Esophagus muscularis mucosa (tissue), 4 donors: Measurements from ENCODE around the gene UGT1A10. TPM values are rescaled to one million over a fixed set of nuclear protein-coding genes. Genes with fewer than 3 reads are reported as not detected.

Experiments
- DNase-seq: peaks from one replicate; pipeline ENCODE4 v3.0.0-alpha.2; 2017; ENCODE audit errors: extremely low spot score
- H3K27ac ChIP-seq, 4 donors: fragments of 200-600 bp; sonication (generic); replicated peaks in 1 of 4; 1 replicate in 3 of 4; 2 replicates in 1 of 4; pipeline ENCODE4 v1.5.1; 2016 to 2019; ENCODE audit warnings: mild to moderate bottlenecking in 1 of 4
- H3K27me3 ChIP-seq, 4 donors: fragments of 200-600 bp; sonication (generic); one replicate each; pipeline versions ENCODE4 v1.5.1 to v1.6.0; 2016 to 2019
- H3K36me3 ChIP-seq, 4 donors: fragments of 200-600 bp; sonication (generic); one replicate each; pipeline ENCODE4 v1.5.1; 2016 to 2019
- H3K4me1 ChIP-seq, 4 donors: fragments of 200-600 bp; sonication (generic); one replicate each; pipeline ENCODE4 v1.5.1; 2016 to 2019
- H3K4me3 ChIP-seq, 4 donors: fragments of 200-600 bp; sonication (generic); 1 replicate in 2 of 4; 2 replicates in 2 of 4; pipeline ENCODE4 v1.5.1; 2016 to 2019; ENCODE audit warnings: mild to moderate bottlenecking in 4 of 4, moderate library complexity in 1 of 4
- H3K9me3 ChIP-seq, 4 donors: fragments of 200-600 bp; sonication (generic); 1 replicate in 3 of 4; 2 replicates in 1 of 4; pipeline ENCODE4 v1.5.1; 2016 to 2019
- EP300 ChIP-seq: sonication (generic); formaldehyde crosslinking; IDR thresholded peaks from one replicate; pipeline ENCODE4 v1.6.1; 2017; ENCODE audit warnings: antibody characterized with exemption
- POLR2A ChIP-seq: fragments of 450-650 bp; IDR thresholded peaks from one replicate; pipeline ENCODE4 v1.6.1; 2017; ENCODE audit warnings: antibody characterized with exemption, moderate library complexity, mild to moderate bottlenecking, low read depth
- POLR2AphosphoS5 ChIP-seq, 2 donors: sonication (generic); formaldehyde crosslinking; IDR thresholded peaks; one replicate each; pipeline ENCODE4 v1.6.1; 2017; ENCODE audit warnings: antibody characterized with exemption in 2 of 2
- WGBS: methylation state at CpG from one replicate; pipeline ENCODE4 v1.1.5; 2018; 5-methylcytosine and 5-hydroxymethylcytosine counted together
- intact Hi-C: fragments of 100-400 bp; cut with DNase I; formaldehyde crosslinking; loops from one replicate; pipeline ENCODE4 v1.15.1; 2023
- total RNA-seq, 4 donors: library from RNA; depleted of rRNA; stranded (reverse); fragments of >200 nt; gene quantifications; one replicate each; pipeline versions ENCODE4 v1.1.0 to v1.2.1, GENCODE V29; 2016
- TF ChIP-seq, protein P1 (sequence below), 3 experiments: fragments of 200-600 bp in 2 of 3; fragments of 450-650 bp in 1 of 3; sonication (generic) in 2 of 3; IDR thresholded peaks; one replicate each; pipeline ENCODE4 v1.5.1; 2017 to 2019; ENCODE audit warnings: antibody characterized with exemption in 3 of 3, mild to moderate bottlenecking in 2 of 3, moderate library complexity in 1 of 3

The UGT1A10 gene
- total RNA-seq, 4 donors from 2014 or later: not detected

- Histone ChIP-seq H3K27ac (no peak overlapping the region), H3K27me3 (no peaks in the 10 kb centered on the region), H3K36me3 (no peaks in the 10 kb centered on the region), H3K4me1 (no peaks in the 10 kb centered on the region), H3K9me3 (no peaks in the 10 kb centered on the region), H3K4me3 (no peak overlapping the region)
- TF ChIP-seq, protein P1, sequence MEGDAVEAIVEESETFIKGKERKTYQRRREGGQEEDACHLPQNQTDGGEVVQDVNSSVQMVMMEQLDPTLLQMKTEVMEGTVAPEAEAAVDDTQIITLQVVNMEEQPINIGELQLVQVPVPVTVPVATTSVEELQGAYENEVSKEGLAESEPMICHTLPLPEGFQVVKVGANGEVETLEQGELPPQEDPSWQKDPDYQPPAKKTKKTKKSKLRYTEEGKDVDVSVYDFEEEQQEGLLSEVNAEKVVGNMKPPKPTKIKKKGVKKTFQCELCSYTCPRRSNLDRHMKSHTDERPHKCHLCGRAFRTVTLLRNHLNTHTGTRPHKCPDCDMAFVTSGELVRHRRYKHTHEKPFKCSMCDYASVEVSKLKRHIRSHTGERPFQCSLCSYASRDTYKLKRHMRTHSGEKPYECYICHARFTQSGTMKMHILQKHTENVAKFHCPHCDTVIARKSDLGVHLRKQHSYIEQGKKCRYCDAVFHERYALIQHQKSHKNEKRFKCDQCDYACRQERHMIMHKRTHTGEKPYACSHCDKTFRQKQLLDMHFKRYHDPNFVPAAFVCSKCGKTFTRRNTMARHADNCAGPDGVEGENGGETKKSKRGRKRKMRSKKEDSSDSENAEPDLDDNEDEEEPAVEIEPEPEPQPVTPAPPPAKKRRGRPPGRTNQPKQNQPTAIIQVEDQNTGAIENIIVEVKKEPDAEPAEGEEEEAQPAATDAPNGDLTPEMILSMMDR (IDR thresholded peaks at IDR 0.05): no peak
- TF ChIP-seq POLR2A: no peak
- no peak for TF ChIP-seq EP300
- TF ChIP-seq POLR2AphosphoS5 (IDR thresholded peaks at IDR 0.05): no peak
- WGBS: 56% methylated on average over 7 of the region's 7 CpGs
- intact Hi-C loops: no loop called here
- DNase-seq: no peak
These were observed 162.9 kb downstream of the UGT1A10 start for GRCh38 chr2:233799087-233799665.

- H3K27ac ChIP-seq: no peak overlapping the region
- no peaks in the 10 kb centered on the region for H3K36me3 ChIP-seq
- H3K4me1 ChIP-seq: no peaks in the 10 kb centered on the region
- WGBS: 48% methylated on average over 5 of the region's 5 CpGs
- DNase-seq: no peak
- intact Hi-C loops: no loop called here
- H3K27me3 ChIP-seq: no peaks in the 10 kb centered on the region
- TF ChIP-seq, protein P1 (IDR thresholded peaks at IDR 0.05): no peak
- TF ChIP-seq EP300 (no peak), POLR2AphosphoS5 (IDR thresholded peaks at IDR 0.05) (no peak), POLR2A (no peak)
- no peak overlapping the region for H3K4me3 ChIP-seq
- no peaks in the 10 kb centered on the region for H3K9me3 ChIP-seq
These were observed 163.5 kb downstream of the UGT1A10 start for GRCh38 chr2:233799716-233800115.

GRCh38 chr2:233800208-233800607, 164.0 kb downstream of the UGT1A10 start:
- 93% methylated on average over 7 of the region's 7 CpGs for WGBS
- H3K36me3 ChIP-seq: no peaks in the 10 kb centered on the region
- no peaks in the 10 kb centered on the region for H3K9me3 ChIP-seq
- H3K27me3 ChIP-seq: no peaks in the 10 kb centered on the region
- TF ChIP-seq EP300: no peak
- TF ChIP-seq POLR2A: no peak
- TF ChIP-seq POLR2AphosphoS5 (IDR thresholded peaks at IDR 0.05): no peak
- TF ChIP-seq, protein P1 (IDR thresholded peaks at IDR 0.05): no peak
- DNase-seq: no peak
- no peak overlapping the region for H3K27ac ChIP-seq
- intact Hi-C loops: no loop called here
- H3K4me3 ChIP-seq: no peak overlapping the region
- no peaks in the 10 kb centered on the region for H3K4me1 ChIP-seq

DNA sequence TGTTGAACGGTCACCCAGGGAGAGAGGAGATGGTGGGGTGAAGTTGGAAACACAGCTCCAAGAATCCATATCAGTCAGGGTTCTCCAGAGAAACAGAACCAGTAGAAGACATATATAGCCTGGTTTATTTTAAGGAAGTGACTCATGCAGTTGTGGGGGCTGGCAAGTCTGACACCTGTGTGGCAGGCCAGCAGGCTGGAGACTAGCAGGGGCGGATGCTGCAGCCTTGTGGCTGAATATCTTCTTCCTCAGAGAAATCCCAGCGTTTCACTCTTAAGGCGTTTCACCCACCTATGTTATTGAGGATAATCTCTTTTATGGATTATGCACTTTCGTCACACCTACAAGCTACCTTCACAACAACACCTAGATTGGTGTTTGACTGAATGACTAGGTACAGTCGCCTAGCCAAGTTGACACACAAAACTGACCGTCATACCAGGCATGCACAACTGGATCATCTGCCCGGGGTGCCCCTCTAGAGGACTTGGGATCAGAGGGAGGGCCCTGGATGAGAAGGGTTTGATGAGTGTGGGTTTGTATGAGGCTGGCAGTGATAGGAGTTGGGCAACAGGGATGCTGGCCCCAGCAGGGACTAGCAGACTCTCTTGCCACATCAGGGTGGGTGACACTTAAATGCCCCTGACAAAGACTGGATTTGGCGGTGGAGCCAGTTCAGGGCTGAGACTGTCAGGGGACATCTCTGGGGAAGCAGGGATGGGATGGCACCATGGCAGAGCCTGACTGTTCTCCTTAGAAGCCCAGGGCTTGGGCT, 165.3 kb downstream of the UGT1A10 start:
- no peak overlapping the region for H3K4me3 ChIP-seq
- no peaks in the 10 kb centered on the region for H3K36me3 ChIP-seq
- no peaks in the 10 kb centered on the region for H3K4me1 ChIP-seq
- no peaks in the 10 kb centered on the region for H3K27me3 ChIP-seq
- TF ChIP-seq, protein P1 (IDR thresholded peaks at IDR 0.05): no peak
- TF ChIP-seq POLR2A (no peak), POLR2AphosphoS5 (IDR thresholded peaks at IDR 0.05) (no peak), EP300 (no peak)
- H3K27ac ChIP-seq: no peak overlapping the region
- H3K9me3 ChIP-seq: no peaks in the 10 kb centered on the region
- DNase-seq: peak; percentile 55
- WGBS: 82% methylated on average over 9 of the region's 9 CpGs
- intact Hi-C loops: no loop called here
